GM18526 (cell line): Measurements from ENCODE around the gene PRMT7.

Experiments
- POLR2A ChIP-seq: IDR thresholded peaks from 3 replicates; pipeline ENCODE4 v1.6.1; 2011; ENCODE audit not compliant: insufficient read length; ENCODE audit errors: extremely low read depth

The PRMT7 gene

GRCh38 chr16:68289621-68290329, 21.0 kb upstream of the PRMT7 start:
- TF ChIP-seq POLR2A = no peak

- no peak for TF ChIP-seq POLR2A
Observed at GRCh38 chr16:68290450-68290849, 20.4 kb upstream of the PRMT7 start.

- no peak for TF ChIP-seq POLR2A
Observed at GRCh38 chr16:68291227-68291626, 19.6 kb upstream of the PRMT7 start.

- TF ChIP-seq POLR2A = no peak
Observed at GRCh38 chr16:68292425-68292824, 18.4 kb upstream of the PRMT7 start.

GRCh38 chr16:68296291-68296690, 14.5 kb upstream of the PRMT7 start:
- no peak for TF ChIP-seq POLR2A

- TF ChIP-seq POLR2A = no peak
Observed at GRCh38 chr16:68296693-68297092, 14.1 kb upstream of the PRMT7 start.

- TF ChIP-seq POLR2A = no peak
Observed at GRCh38 chr16:68297908-68298307, 12.9 kb upstream of the PRMT7 start.

- no peak for TF ChIP-seq POLR2A
Observed at GRCh38 chr16:68298312-68298711, 12.5 kb upstream of the PRMT7 start.

GRCh38 chr16:68298907-68299561, 11.8 kb upstream of the PRMT7 start:
- TF ChIP-seq POLR2A = no peak

- TF ChIP-seq POLR2A = no peak
Observed at GRCh38 chr16:68299571-68300453, 11.0 kb upstream of the PRMT7 start.

- TF ChIP-seq POLR2A = no peak
Observed at GRCh38 chr16:68300734-68301459, 9.9 kb upstream of the PRMT7 start.

GRCh38 chr16:68306633-68307032, 4.2 kb upstream of the PRMT7 start:
- TF ChIP-seq POLR2A = no peak

GRCh38 chr16:68309799-68310198, 1.0 kb upstream of the PRMT7 start:
- no peak for TF ChIP-seq POLR2A

- no peak for TF ChIP-seq POLR2A
Observed at GRCh38 chr16:68310437-68310773, 414 bp upstream of the PRMT7 start.

GRCh38 chr16:68313116-68313515, 2.3 kb downstream of the PRMT7 start:
- no peak for TF ChIP-seq POLR2A
